Gastroesophageal sphincter (tissue), 4 donors: Measurements from ENCODE around the gene COX7B2. TPM values are rescaled to one million over a fixed set of nuclear protein-coding genes. Genes with fewer than 3 reads are reported as not detected.

Source experiments
- ATAC-seq: fragments of 150-250 bp; one replicate; pipeline ENCODE4 v1.9.1; 2016; ENCODE audit warnings: mild to moderate bottlenecking, moderate library complexity
- H3K27ac ChIP-seq, 4 donors: fragments of 200-600 bp; sonication (generic) in 3 of 4; 1 replicate in 3 of 4; 2 replicates in 1 of 4; pipeline ENCODE4 v1.5.1; 2016 to 2019
- H3K27me3 ChIP-seq: fragments of 200-600 bp; sonication (generic); one replicate; pipeline ENCODE4 v1.5.1; 2019
- H3K36me3 ChIP-seq, 2 donors: fragments of 200-600 bp; sonication (generic); one replicate each; pipeline ENCODE4 v1.5.1; 2019; ENCODE audit warnings: control low read depth in 1 of 2
- H3K4me1 ChIP-seq, 3 donors: fragments of 200-600 bp; sonication (generic); 1 replicate in 2 of 3; 2 replicates in 1 of 3; pipeline ENCODE4 v1.5.1; 2016 to 2019; ENCODE audit warnings: control low read depth in 2 of 3
- H3K4me3 ChIP-seq, 2 donors: fragments of 200-600 bp; sonication (generic); one replicate each; pipeline ENCODE4 v1.5.1; 2019; ENCODE audit warnings: mild to moderate bottlenecking in 1 of 2, moderate library complexity in 1 of 2
- H3K9me3 ChIP-seq, 3 donors: fragments of 200-600 bp; sonication (generic); one replicate each; pipeline ENCODE4 v1.5.1; 2017 to 2019; ENCODE audit warnings: control low read depth in 2 of 3
- EP300 ChIP-seq: sonication (generic); formaldehyde crosslinking; IDR thresholded peaks from one replicate; pipeline ENCODE4 v1.6.1; 2017; ENCODE audit warnings: antibody characterized with exemption, mild to moderate bottlenecking
- POLR2A ChIP-seq, 2 donors: fragments of 450-650 bp; IDR thresholded peaks; one replicate each; pipeline ENCODE4 v1.6.1; 2017; ENCODE audit warnings: antibody characterized with exemption in 2 of 2, mild to moderate bottlenecking in 2 of 2, moderate library complexity in 1 of 2
- POLR2AphosphoS5 ChIP-seq: sonication (generic); formaldehyde crosslinking; IDR thresholded peaks from one replicate; pipeline ENCODE4 v1.6.1; 2017; ENCODE audit warnings: antibody characterized with exemption
- WGBS, 2 donors: methylation state at CpG; one replicate each; pipeline ENCODE4 v1.1.5; 2018; ENCODE audit warnings: low coverage in 1 of 2; 5-methylcytosine and 5-hydroxymethylcytosine counted together
- total RNA-seq, 4 donors: library from RNA; depleted of rRNA; stranded (reverse); fragments of >200 nt; gene quantifications; one replicate each; pipeline ENCODE4 v1.1.0, GENCODE V29; 2016
- TF ChIP-seq, protein P1 (sequence below), 4 experiments: fragments of 200-600 bp in 2 of 4; fragments of 450-650 bp in 2 of 4; sonication (generic) in 1 of 4; IDR thresholded peaks; one replicate each; pipeline ENCODE4 v1.5.1; 2017 to 2019; ENCODE audit warnings: antibody characterized with exemption in 4 of 4, mild to moderate bottlenecking in 2 of 4, moderate library complexity in 2 of 4

Gene COX7B2
- total RNA-seq, 4 donors from 2014 or later: not detected

- H3K4me1 ChIP-seq: no peaks in the 10 kb centered on the region
- 100% methylated on average over 1 of the region's 24 CpGs; no CpG with 5 or more reads in 1 of the 2 donors for WGBS, 2 donors
- no peaks in the 10 kb centered on the region for H3K27me3 ChIP-seq
- peaks cover 0 to 4% (median 0%) of the 10 kb centered on the region in 3 donors for H3K9me3 ChIP-seq
- H3K36me3 ChIP-seq: no peaks in the 10 kb centered on the region
- TF ChIP-seq, protein P1, sequence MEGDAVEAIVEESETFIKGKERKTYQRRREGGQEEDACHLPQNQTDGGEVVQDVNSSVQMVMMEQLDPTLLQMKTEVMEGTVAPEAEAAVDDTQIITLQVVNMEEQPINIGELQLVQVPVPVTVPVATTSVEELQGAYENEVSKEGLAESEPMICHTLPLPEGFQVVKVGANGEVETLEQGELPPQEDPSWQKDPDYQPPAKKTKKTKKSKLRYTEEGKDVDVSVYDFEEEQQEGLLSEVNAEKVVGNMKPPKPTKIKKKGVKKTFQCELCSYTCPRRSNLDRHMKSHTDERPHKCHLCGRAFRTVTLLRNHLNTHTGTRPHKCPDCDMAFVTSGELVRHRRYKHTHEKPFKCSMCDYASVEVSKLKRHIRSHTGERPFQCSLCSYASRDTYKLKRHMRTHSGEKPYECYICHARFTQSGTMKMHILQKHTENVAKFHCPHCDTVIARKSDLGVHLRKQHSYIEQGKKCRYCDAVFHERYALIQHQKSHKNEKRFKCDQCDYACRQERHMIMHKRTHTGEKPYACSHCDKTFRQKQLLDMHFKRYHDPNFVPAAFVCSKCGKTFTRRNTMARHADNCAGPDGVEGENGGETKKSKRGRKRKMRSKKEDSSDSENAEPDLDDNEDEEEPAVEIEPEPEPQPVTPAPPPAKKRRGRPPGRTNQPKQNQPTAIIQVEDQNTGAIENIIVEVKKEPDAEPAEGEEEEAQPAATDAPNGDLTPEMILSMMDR (IDR thresholded peaks at IDR 0.05): no peak
- no peak for TF ChIP-seq EP300
- TF ChIP-seq POLR2AphosphoS5: no peak
- no peak for TF ChIP-seq POLR2A (IDR thresholded peaks at IDR 0.05)
- no peak overlapping the region for H3K4me3 ChIP-seq
- no peak for ATAC-seq
- H3K27ac ChIP-seq: no peak overlapping the region
These were observed 78.0 kb downstream of the COX7B2 start for GRCh38 chr4:46830971-46831454.

GRCh38 chr4:46820154-46820553 lies 88.9 kb downstream of the COX7B2 start:
- peaks cover 2% of the 10 kb centered on the region for H3K27me3 ChIP-seq

GRCh38 chr4:46819095-46819494 lies 90.0 kb downstream of the COX7B2 start:
- Histone ChIP-seq H3K4me3 (no peak overlapping the region), H3K4me1 (no peaks in the 10 kb centered on the region), H3K9me3 (peaks cover 0 to 2% (median 0%) of the 10 kb centered on the region in 3 donors), H3K27me3 (peaks cover 2% of the 10 kb centered on the region), H3K36me3 (no peaks in the 10 kb centered on the region), H3K27ac (no peak overlapping the region)
- WGBS, 2 donors: 87% methylated on average over 3 of the region's 3 CpGs; no CpG with 5 or more reads in 1 of the 2 donors
- TF ChIP-seq POLR2AphosphoS5 (no peak), EP300 (no peak), POLR2A (IDR thresholded peaks at IDR 0.05) (no peak)
- TF ChIP-seq, protein P1 (IDR thresholded peaks at IDR 0.05): no peak
- ATAC-seq: no peak

More at GRCh38 chr4:46820154-46820553, 88.9 kb downstream of the COX7B2 start:
- peaks cover 0 to 8% (median 0%) of the 10 kb centered on the region in 3 donors for H3K9me3 ChIP-seq
- H3K4me1 ChIP-seq: no peaks in the 10 kb centered on the region
- no peaks in the 10 kb centered on the region for H3K36me3 ChIP-seq
- WGBS, 2 donors: 91 to 94% methylated on average over 2 to 6 of the region's 6 CpGs
- TF ChIP-seq EP300: no peak
- TF ChIP-seq POLR2A (IDR thresholded peaks at IDR 0.05): no peak
- TF ChIP-seq, protein P1 (IDR thresholded peaks at IDR 0.05): no peak
- TF ChIP-seq POLR2AphosphoS5: no peak
- no peak overlapping the region for H3K27ac ChIP-seq
- ATAC-seq: no peak
- H3K4me3 ChIP-seq: no peak overlapping the region

DNA sequence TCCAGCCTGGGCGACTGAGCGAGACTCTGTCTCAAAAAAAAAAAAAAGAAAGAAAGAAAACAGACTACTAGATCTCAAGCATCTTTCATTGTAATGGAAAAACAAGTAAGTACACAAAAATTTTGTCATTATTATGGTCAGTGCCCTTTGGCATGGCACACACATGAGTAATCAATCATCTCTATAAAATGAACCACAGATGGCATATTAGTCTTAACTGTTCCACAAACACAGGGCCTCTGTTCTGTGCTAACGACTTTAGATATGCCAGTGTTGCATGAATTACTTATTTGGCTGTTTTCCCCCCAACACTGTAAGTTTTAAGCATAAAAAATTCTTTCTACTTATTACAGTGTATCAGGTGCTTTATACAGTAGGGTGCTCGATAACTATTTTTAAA lies 90.4 kb downstream of the COX7B2 start:
- Histone ChIP-seq H3K36me3 (no peaks in the 10 kb centered on the region), H3K4me1 (no peaks in the 10 kb centered on the region), H3K4me3 (no peak overlapping the region), H3K27ac (no peak overlapping the region), H3K9me3 (no peaks in the 10 kb centered on the region), H3K27me3 (peaks cover 2% of the 10 kb centered on the region)
- TF ChIP-seq POLR2AphosphoS5 (no peak), EP300 (no peak), POLR2A (IDR thresholded peaks at IDR 0.05) (no peak)
- TF ChIP-seq, protein P1 (IDR thresholded peaks at IDR 0.05): no peak
- ATAC-seq: no peak
- WGBS, 2 donors: 71 to 74% methylated on average over 2 to 4 of the region's 4 CpGs

GRCh38 chr4:46817806-46818205 lies 91.2 kb downstream of the COX7B2 start:
- Histone ChIP-seq H3K4me3 (no peak overlapping the region), H3K36me3 (no peaks in the 10 kb centered on the region), H3K27me3 (peaks cover under 1% of the 10 kb centered on the region), H3K9me3 (no peaks in the 10 kb centered on the region), H3K4me1 (no peaks in the 10 kb centered on the region), H3K27ac (no peak overlapping the region)
- 100% methylated on average over 1 of the region's 1 CpG; no CpG with 5 or more reads in 1 of the 2 donors for WGBS, 2 donors
- TF ChIP-seq POLR2AphosphoS5 (no peak), POLR2A (IDR thresholded peaks at IDR 0.05) (no peak), EP300 (no peak)
- TF ChIP-seq, protein P1 (IDR thresholded peaks at IDR 0.05): no peak
- no peak for ATAC-seq
